ENCODE data around the gene NR3C1.

Gene NR3C1

DNA sequence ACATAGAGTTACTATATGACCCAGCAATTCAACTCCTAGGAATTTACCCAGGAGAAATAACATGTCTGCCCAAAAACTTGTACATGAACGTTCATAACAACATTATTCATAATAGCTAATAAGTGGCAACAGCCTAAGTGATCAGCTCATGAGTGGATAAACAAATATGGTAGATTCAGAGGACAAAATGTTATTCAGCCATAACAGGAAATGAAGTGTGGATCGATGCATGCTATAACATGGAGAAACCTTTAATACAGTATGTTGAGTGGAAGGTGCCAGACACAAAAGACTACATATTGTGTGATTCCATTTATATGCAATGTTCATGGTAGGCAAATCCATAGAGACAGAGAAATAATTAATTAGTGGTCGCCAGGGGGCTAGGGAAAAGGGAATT, 22.3 kb upstream of the NR3C1 start:
- no peak for DNase-seq

DNA sequence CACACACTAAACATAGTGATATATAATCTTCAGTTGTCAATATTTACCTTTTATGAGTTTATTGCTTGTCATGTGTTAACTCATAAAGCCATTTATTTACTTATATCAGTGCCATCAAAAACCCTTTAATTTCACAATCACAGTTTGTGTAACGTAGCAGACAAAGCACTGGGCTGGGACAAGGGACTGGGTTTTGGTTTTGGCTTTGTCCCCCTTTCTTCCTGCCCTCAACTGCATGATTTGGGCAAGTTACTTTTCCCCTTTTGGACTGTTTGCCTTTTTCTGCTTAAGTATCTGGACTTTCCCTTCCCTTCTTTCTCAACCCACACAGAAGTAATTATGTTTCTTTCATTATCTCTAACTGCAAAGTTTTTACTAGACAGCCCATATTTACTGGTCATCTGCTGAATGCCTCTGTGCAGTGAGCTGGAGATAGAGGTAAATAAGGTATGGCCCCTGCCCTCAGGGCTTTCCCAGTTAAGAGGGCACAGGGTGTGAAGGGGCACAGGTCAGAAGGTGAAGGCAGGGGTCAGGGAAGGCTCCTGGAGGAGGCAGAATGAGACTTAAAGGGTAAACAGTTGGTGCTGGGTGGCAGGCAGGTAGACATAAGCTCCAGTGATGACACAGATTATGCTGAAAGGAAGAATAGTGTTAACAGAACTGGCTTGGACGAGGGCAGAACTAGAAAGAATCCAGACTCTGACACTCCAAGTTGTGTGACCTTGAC, 14.8 kb upstream of the NR3C1 start:
- no peak for DNase-seq

DNA sequence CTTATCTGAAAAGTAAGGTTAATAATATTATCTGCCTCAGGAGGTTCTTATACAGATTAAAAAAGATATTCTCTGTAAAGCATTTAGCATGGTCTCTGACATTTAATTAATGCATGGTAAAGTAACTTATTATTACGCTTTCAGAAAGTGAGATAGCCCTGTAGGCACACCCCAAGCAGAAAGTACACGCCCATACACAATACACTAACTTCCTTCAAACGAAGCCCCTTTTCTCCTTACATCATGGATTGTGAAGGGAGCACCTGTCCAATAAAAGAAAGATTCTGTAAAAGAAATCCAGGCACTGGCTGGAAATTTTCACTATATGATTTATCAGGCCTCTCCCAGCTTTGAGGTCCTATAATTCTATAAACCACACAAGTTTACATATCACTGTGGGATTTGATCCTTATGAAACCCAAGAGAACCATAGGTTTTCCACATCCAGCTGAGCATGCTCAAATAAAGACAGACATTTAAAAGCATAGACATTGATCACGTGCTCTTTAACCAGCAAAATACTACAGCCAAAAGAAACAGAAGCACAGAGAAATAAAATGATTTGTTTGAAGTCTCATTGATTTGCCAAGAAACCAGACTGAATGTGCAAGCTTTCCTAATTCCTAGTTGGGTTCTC, 14.1 kb upstream of the NR3C1 start:
- DNase-seq, result no peak

DNA sequence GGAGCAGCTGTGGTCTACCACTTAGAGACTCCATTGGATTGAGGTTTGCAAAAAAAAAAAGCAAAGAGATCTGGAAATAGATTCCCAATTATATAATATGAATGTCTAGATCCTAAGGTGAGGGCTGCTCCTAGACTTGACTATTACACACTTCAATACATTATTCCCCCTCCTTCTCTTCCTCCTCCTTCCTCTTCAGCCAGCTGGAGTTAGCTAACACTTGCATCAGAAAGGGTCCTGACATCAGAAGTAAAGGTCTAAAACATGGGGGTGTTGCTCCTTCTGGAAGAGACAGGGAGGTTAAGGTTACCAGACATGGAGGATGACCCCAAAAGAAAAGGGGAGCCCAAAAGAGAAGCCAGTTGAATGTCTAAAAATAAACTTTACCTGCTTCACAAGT, 12.9 kb upstream of the NR3C1 start:
- DNase-seq, result no peak

DNA sequence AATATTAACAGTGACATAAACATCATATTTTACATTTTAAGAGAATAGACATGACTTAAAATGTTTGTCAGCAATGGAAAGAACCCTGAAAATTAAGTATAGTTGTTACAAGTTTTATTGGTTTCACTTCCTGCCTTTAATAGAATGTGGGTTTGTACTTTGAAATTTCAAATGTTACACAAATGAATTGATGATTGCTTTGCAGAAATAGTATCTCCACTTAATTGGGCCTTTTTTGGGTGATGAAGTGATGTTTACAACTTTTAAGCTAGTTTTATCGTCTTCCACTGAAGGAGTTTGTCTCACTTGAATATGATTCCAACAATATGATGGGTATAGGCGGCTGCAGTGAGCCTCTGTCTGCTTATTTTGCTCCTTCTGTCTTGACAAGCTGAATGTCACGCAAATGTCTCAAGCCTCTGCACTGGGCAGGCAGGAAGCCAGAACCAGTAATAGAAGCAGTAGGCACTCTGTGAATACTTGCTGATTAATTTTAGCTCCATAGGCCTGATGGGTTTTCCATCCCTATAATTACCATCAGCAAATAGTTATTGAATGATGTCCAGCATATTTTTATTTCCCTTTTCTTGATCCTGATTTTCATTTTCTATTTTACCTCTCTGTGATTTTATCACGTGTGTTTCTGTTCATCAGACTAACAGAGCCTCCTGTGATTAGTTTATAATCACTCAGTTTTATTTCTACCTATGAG, 10.6 kb upstream of the NR3C1 start:
- DNase-seq, result no peak

DNA sequence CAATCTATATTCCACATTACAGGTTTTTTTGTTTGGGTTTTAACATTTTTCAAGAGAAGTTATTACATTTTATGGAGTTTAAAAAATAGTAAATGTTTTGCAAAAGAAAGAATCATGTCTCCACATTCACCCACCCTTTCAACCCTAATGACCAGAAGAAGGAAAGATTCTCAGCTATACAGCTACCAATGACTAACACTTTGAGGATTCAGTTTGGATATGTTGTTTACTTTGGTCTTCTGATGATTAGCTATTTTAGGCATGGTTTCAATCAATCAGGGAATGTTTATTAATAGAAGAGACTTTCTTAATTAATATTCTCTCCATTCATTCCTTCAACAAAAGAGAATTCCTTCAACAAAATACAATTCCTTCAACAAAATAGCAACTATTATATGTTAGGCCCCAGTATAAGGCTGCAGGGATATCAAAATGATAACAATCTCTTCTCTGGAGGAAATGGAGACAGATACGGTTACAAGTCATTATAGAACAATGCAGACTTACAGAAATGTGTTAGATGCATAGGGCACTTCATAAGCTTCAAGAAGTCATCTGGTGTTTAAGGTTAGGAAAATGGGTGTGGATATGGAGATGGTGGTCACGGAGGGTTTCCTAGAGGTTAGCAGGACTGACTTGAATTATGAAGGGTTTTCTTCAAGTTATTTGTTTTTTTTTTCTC, 9.3 kb upstream of the NR3C1 start:
- no peak for DNase-seq

DNA sequence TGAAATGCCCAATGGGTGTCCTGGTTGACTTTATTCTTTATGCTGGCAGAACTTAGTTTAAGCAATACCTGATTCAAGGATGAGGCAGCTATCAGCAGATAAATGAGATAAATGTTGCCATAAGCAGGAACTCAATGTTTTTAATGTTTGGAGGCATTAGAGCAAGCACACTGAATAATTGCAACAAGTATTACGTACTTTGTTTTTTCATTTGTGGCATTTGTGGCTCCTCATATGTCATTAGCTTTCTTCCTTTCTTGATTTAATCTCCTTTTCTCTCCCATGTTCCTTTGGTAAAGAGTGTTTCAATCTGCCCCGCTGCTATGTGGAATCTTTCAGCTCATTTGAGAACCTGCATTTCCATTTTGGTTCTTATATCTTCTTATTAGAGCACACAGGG, 6.4 kb upstream of the NR3C1 start:
- DNase-seq, result no peak

DNA sequence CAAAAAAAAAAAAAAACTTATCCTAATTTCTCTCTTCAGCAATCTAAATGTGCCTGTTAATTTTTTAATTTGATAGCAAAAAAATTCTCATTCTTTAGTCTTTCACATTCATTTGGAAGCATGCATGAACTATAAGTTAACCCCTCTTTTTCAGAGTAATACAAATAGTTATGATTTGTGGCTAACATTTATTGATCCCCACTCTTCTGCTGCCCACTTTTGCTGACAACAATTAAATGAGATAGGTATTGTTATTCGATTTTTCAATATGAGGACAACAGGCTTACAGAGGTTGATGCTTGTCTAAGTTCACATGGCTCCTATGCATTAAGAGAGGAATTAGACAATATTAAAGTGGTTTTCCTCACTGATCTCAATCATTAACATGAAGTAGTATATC, 2.9 kb upstream of the NR3C1 start:
- no peak for DNase-seq

DNA sequence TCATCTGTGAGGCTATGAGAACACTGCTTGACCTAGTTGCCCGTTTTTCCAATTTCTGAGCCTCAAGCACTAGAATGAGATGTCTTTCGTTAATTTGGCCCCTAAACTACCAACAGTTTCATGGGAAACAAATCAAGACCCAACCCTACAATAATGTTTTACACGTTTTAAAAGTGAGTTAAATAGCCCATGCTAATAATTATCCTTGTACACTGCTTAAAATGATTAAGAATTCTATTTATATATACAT, 2.3 kb upstream of the NR3C1 start:
- DNase-seq, result no peak

DNA sequence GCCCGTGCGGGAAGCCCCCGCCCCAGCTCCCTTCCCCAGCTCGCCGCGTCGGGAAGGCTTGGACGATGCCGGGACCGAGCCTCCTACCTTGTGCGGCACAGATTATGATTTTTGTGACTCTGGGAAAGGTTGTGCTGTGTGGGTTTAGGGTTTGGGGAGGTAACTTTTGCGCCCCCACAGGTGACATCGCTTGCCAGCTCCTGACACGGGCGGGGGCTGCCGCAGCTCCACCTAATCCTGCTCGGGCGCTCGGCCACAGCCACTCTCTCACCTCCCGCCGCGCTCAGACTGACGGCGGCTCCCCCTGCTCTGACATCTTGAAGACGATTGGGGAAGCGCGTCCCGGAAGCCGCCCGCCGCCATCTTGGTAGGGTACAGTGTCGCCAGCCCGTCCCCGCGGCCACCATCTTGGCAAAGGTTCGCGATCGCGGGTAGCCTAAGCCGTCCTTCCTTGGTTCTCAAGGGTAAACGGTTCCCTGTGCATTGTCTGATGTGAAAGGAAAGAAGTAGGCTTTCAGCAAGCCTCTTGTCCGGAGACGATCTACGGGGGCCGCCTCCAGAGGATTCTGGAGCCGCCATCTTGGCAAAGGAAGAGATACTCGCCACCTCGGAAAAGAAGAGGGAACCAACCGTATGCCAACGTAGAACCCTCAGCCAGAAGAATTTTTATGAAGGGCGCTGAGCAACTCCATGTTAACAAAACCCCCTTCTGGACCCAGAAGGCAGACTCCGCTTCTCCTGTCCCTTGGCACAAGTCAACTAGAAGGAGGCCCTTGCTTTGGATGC, 1.8 kb upstream of the NR3C1 start:
- DNase-seq, result peak; percentile 99

DNA sequence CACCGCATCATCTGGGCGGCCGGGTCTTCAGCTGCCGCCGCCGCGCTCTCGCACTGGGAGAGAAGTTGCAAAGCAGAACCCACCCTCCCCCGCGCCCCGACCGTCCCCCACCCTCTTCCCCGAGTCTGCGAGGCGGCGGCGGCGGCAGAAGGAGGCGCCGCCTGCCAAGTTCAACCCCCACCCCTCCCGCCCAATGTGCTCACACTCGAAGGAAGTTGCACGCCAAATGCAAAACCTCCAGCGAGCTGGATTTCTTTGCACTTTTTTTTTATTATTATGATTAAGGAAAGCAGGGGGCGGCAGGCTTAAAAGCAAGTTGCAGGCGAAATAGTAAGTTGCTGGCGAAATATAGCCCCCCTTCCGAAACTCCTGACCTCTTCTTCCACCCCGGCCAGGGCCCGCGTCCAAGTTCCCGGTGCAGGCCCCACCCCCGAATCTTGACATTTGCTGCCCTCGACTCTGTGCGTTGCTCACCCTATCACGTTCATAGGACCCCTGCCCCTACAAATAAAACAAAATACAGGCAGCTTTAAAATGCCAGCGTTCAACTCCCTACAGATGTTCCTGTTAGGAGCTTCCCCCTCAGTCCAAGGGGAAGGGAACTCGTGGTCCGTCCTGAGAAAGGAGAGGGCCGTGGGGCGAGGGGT, 1.1 kb upstream of the NR3C1 start:
- DNase-seq, result peak; percentile 82

DNA sequence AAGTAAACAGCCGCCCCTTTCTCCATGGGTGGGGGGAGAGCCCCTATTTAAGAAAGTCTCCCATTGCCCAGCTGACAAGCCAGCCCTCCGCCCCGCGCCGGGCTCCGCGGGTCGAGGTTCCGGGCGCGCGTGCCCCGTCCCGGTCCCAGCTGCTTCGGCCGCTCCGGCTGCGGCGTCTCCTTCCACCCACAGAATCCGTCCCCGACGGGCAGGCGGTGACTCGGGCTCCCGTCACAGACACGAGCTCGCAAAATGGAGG, 223 bp downstream of the NR3C1 start:
- peak; percentile 88 for DNase-seq

DNA sequence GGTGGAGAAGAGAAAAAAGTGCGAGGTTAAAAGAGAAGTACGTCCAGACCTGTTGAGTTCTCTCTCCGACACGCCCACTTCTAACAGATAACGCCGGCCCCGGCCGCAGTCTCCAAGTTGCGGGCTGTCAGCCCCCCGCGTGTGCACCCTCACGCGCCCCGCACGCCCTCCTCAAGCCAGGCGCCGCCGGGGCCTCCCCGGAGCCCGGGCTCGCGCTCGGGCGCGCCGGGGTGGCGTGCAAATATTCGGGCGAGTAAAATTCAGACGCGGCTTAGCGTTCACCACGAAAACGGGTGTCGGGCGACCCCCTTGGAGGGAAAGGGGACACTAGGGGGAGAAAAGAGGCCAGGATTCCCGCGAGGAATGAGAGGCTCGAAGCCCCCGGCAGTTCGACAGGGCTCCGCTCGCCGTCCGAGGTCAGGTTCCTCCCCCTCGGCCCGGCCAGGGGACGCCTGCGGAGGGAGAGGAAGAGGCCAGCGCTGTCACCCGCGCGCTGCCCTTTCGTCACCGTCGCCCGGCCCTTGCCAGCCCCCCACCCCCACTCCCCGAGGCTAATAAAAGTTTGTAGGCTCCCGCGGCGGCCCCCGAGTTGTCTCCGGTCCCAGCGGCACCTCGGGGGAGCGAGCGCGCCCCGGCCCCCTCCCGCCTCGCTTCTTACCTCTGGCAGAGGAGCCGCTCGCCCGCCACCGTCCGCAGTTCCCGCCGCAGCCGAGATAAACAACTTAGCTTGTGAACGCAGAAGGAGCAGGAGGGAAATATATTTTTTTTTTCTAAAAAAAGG, 743 bp downstream of the NR3C1 start:
- peak; percentile 74 for DNase-seq

DNA sequence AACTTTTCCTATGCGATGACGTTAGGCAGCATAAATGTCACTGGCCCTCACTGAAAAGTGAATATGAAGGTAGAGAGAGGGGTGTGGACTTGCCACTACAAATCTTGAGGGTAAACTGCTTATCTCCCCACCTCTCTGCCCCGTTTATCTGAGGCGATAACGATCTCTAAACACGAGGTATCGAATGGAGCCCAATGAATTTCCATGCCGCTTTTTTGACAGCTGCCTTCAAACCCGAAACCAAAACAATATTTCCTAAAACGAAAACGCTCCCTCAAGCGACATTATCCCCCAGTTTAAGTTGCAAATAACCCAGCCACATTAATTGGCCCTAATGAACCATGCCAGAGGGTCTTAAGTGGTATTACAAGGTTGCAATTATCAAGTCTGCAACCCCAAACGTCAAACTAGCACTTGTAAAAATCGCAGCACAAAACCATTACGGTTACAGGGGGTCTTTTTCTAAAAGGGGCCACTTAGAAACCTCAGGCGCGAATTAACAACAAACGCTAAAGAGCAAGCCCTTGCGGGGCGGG, 1.4 kb downstream of the NR3C1 start:
- peak; percentile 55 for DNase-seq

DNA sequence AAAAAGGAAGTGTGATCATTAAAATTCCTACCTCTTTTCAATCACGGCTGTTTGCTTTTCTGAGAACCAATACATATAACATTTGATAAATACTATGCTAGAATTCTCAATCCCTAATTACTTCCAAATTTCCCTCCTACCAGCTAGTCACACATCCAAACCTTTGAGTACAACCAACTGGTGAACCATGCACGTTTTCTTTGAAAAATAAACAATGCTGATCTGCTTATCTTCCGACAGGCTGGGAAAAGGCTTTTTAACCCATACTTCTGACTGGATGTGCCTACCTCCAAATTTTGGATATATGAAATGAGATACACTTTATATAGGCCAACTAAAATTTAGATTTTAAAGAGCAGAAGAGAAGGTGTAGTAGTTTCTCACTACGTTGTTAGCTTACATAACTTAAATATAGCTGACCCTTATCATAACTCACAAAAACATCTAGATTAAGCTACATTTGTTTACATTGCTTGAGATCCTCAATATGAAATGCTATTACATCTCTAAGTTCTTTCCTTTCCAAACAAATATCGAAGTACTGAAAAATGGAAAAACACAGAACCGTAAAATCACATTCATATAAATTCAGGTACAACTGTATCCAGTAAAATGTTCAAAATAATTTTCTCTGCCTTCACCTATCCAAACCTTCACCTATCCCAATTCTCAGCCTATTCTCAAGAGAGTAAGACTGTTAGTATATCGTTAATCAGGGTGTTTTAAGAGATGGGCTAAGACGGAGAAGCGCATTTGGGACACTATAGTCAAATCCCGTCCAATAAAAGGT, 2.1 kb downstream of the NR3C1 start:
- no peak for DNase-seq

DNA sequence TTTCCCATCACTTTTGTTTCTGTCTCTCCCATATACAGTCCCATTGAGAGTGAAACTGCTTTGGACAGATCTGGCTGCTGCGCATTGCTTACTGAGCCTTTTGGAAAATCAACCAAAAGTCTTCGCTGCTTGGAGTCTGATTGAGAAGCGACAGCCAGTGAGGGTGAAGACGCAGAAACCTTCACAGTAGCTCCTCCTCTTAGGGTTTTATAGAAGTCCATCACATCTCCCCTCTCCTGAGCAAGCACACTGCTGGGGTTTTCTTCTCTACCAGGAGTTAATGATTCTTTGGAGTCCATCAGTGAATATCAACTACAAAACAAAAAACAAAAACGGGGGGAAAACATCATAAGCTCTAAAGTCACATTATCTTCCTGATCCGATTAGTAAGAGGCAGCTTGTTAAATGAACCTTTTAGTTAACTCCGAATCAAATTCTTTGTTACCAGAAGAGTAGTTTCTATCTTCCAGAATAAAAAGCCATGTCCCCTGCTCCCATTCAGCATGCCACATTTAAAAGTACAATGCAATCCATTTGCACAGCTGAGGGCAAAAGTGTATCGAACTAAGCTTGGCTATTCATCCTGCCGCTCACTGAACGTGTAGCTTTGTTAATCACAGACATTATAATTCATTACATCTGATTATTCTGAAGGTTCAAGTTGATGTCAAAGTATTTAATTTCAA, 2.8 kb downstream of the NR3C1 start:
- peak; percentile 13 for DNase-seq

DNA sequence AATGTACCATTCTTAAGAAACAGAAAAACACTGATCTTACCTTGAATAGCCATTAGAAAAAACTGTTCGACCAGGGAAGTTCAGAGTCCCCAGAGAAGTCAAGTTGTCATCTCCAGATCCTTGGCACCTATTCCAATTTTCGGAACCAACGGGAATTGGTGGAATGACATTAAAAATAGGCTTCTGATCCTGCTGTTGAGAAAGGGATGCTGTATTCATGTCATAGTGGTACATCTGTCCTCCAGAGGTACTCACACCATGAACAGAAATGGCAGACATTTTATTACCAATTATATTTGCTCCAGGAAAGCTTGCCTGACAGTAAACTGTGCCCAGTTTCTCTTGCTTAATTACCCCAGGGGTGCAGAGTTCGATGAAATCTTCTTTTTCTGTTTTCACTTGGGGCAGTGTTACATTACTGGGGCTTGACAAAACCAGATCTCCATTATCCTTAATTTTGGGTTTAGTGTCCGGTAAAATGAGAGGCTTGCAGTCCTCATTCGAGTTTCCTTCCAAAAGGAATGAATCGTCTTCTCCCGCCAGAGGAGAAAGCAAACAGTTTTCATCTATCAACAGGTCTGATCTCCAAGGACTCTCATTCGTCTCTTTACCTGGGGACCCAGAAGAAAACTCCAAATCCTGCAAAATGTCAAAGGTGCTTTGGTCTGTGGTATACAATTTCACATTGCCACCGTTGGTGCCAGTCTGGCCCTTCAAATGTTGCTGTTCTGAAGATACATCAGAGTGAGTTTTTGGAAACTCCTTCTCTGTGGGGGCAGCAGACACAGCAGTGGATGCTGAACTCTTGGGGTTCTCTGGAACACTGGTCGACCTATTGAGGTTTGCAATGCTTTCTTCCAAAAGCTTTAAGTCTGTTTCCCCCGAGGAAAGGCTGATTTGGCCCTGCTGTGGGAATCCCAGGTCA, 3.6 kb downstream of the NR3C1 start:
- DNase-seq, result no peak

DNA sequence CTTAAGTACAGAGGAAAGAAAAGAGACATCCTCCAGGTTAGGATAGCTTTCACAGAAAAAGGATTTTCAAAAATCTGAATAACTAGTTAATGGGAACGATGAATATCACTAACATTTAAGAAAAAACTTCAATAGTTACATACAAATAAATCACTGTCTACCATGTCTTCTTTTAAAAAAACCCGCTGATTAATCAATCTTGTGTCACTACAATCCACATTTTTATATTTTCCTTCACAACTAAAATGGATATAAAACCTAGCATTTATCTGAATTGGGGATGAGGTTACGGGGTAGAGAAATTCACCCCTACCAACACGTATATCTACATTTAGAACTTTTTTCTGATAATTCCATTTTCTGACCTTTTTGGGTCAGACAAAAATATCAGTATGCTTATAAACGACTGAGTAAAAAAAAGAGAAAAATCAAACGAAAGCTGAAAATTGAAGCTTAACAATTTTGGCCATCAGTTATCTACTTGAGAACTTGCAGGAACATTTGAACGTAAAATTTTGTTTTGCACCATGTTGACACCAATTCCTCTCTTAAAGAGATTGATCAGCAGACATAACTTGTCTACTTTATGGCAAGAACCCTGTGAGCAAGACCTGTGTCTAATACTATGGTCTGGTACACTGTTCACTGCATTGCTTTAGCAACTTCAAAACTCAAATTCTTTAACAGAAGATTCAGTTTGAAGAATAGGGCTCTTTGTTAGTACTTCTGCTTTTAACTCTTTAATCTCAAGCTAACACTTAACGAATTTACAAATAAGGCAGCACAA, 4.8 kb downstream of the NR3C1 start:
- DNase-seq, result no peak

DNA sequence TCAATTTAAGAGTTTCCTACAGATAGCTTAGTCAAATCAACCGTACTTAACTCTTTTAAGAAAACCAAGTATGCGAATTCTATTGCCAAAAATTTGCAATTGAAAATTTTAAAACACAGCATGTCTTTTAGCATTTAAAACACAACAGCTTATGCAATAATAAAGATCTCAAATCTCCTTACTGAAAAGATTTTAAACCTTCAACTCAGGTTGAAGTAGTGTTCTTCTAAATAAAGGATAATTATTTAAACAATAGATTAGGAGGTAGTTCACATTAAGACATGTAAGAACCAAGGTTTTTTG, 5.5 kb downstream of the NR3C1 start:
- no peak for DNase-seq

All from retina (tissue), 1 donor.